Measurements from ENCODE around the gene SMARCD3. TPM values are rescaled to one million over a fixed set of nuclear protein-coding genes. Genes with fewer than 3 reads are reported as not detected.
A peak's percentile ranks its signal among the peaks of the same experiment; 100 is the strongest.

Gene SMARCD3
- total and polyA plus RNA-seq, 2 of the 8 experiments (the other 6 are each of a cell fraction or from before 2014, with no cell fraction given): 3.0 to 5.6 TPM

DNA sequence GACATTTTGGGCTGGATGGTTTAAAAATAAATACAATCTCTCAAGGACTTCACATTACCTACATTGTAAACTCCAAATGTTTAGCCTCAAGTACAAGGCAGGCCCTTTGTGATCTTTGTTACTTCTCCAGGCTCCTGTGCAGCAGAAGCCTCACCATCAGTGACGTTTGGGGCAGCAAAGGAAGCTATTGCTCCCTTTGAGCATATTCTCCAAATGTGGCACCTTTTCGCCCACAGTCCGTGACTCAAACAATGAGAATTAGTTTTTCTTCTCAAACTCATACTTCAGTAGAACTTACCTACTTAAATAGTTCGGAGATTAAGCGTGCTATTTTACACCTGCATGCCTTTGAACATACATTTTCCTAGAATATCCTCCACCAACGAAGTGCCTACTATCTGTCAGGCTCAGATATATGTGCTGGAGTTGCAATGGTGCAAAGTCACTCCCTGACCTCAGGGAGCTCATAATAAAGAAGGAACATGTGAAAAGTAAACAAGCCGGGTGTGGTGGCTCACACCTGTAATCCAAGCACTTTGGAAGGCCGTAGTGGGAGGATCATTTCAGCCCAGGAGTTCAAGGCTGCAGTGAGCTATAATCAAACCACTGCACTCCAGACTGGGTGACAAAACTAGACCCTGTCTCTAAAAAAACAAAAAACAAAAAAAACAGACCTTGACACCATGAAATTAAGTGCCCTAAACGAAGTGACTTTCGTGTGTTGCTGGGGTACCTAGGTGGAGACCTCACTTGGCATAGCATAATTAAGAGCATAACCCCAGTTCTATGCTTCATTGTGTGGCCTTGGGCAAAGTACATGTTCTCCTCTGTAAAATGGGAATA lies 20.2 kb downstream of the SMARCD3 start:
- Histone ChIP-seq H4K8ac (ENCODE audit: extremely low read depth, insufficient read depth, low read length) (no peak overlapping the region), H2AK5ac (ENCODE audit: low read depth, low read length) (no peak overlapping the region), H3K18ac (ENCODE audit: extremely low read depth, low read length) (no peak overlapping the region), H3K14ac (ENCODE audit: insufficient read length) (no peak overlapping the region), H4K20me1 (replicated peaks in 1 of 2; ENCODE audit: control insufficient read depth in 1 of 2, insufficient read depth in 2 of 2, low read length in 2 of 2) (peaks cover 0 to 3% of the 10 kb centered on the region in 2 experiments), H3K4me3 (ENCODE audit: extremely low read depth in 1 of 4, insufficient read depth in 2 of 4, low read depth in 3 of 4, low read length in 4 of 4) (peak overlapping the region; percentile 66 to 95 (median 90)), H2BK120ac (replicated peaks; ENCODE audit: low read depth, low read length) (no peak overlapping the region), H3K27me3 (replicated peaks in 1 of 4; ENCODE audit: control insufficient read depth in 3 of 4, extremely low read depth in 1 of 4, insufficient read depth in 3 of 4, low read length in 3 of 4) (no peaks in the 10 kb centered on the region), H4K91ac (replicated peaks; ENCODE audit: insufficient read length, low read length) (no peak overlapping the region), H3K56ac (replicated peaks; ENCODE audit: insufficient read length, low read depth, low read length) (no peak overlapping the region), H2AFZ (ENCODE audit: low read length) (0 out of 2 replicates have a peak overlapping the region, but pooled peaks have one; percentile 8), H2BK20ac (ENCODE audit: low read length) (no peak overlapping the region), H3K23ac (ENCODE audit: insufficient read length) (no peak overlapping the region), H3K9ac (replicated peaks in 1 of 4; ENCODE audit: extremely low read depth in 1 of 4, low read depth in 3 of 4, low read length in 3 of 4) (peak overlapping the region in 3 of 4 experiments; percentile 3 to 75 (median 44); a peak in 6 of 7 replicates), H3K4me2 (ENCODE audit: insufficient read depth in 1 of 2, low read depth in 2 of 2, low read length in 2 of 2) (peak overlapping the region; percentile 72 to 86), H2BK15ac (ENCODE audit: low read length) (no peak overlapping the region), H2BK5ac (ENCODE audit: low read depth, low read length) (0 out of 2 replicates have a peak overlapping the region, but pooled peaks have one; percentile 69), H3K79me2 (ENCODE audit: control insufficient read depth in 1 of 2, insufficient read depth in 2 of 2, low read length in 2 of 2) (peaks cover under 1 to 25% of the 10 kb centered on the region in 2 experiments; a peak in 3 of 4 replicates), H3K4me1 (replicated peaks in 1 of 4; ENCODE audit: control insufficient read depth in 3 of 4, insufficient read depth in 4 of 4, low read length in 3 of 4) (peaks cover 5 to 9% (median 9%) of the 10 kb centered on the region in 4 experiments; a peak in 6 of 7 replicates), H3K9me3 (ENCODE audit: insufficient read depth in 2 of 2, low read depth in 1 of 2, low read length in 1 of 2) (no peaks in the 10 kb centered on the region), H4K5ac (ENCODE audit: insufficient read length, low read depth, low read length) (peak overlapping the region; percentile 25), H3K4ac (replicated peaks; ENCODE audit: insufficient read length, low read depth, low read length) (no peak overlapping the region), H3K23me2 (ENCODE audit: low read depth, low read length) (peaks cover 22% of the 10 kb centered on the region), H2BK12ac (ENCODE audit: low read depth, low read length) (no peak overlapping the region), H3K27ac (ENCODE audit: low read depth, low read length) (no peak overlapping the region; the same call in 1 of the 2 replicates), H3K36me3 (ENCODE audit: control insufficient read depth in 2 of 4, insufficient read depth in 4 of 4, low read length in 3 of 4) (peaks cover 10 to 19% (median 15%) of the 10 kb centered on the region in 4 experiments; a peak in 7 of 8 replicates), H3K79me1 (ENCODE audit: low read depth, low read length) (peaks cover 7% of the 10 kb centered on the region)
- DNase-seq (ENCODE audit: low read depth in 1 of 2, low spot score in 2 of 2) (no peak), FAIRE-seq (no peak)
- CTCF ChIA-PET (ENCODE audit: partially characterized antibody): interaction anchor here (1.1 to 5.9 kb wide), 5 partner anchors 8 to 579 kb away, joined by 3 to 49 read pairs (median 4); no protein-coding TSS in a partner anchor
- 85% methylated on average over 10 of the region's 10 CpGs; no CpG with 5 or more reads in 1 of the 2 experiments for WGBS, 2 experiments (ENCODE audit: extremely low coverage in 1 of 2, insufficient coverage in 1 of 2, insufficient read length in 1 of 2, insufficient replicate concordance in 2 of 2, low coverage in 1 of 2, low lambda C conversion rate in 2 of 2, missing lambda C conversion rate in 1 of 2)
- POLR2A ChIA-PET (ENCODE audit: partially characterized antibody): interaction anchor here (1.0 to 2.0 kb wide), 9 partner anchors 8 to 167 kb away, joined by 3 to 9 read pairs (median 4); no protein-coding TSS in a partner anchor
- TF ChIP-seq CEBPB (IDR thresholded peaks at IDR 0.05; ENCODE audit: low read depth, low read length) (no peak), SIN3A (conservative IDR thresholded peaks at IDR 0.05 in 1 of 2, IDR thresholded peaks at IDR 0.05 in 1 of 2; ENCODE audit: low read depth in 1 of 2, low read length in 2 of 2) (no peak), KDM4A (IDR thresholded peaks at IDR 0.05; ENCODE audit: low read depth, low read length, severe bottlenecking) (no peak), PHF8 (conservative IDR thresholded peaks at IDR 0.05; ENCODE audit: low read depth, low read length) (no peak), RBBP5 (IDR thresholded peaks at IDR 0.05; ENCODE audit: borderline replicate concordance, low read depth, low read length) (no peak)

All from H1 (cell line).